Coronary artery (tissue), 2 donors: ENCODE measurements around the gene EXD2.

Source experiments
- DNase-seq: peaks from one replicate; pipeline ENCODE4 v3.0.0-alpha.2; 2017; ENCODE audit warnings: low spot score
- H3K27ac ChIP-seq, 2 donors: fragments of 200-600 bp; sonication (generic); one replicate each; pipeline ENCODE4 v1.5.1; 2016 to 2019
- H3K4me3 ChIP-seq: fragments of 200-600 bp; sonication (generic); 2 replicates; pipeline ENCODE4 v1.5.1; 2016; ENCODE audit warnings: mild to moderate bottlenecking, moderate library complexity
- TF ChIP-seq, protein P1 (sequence below): fragments of 200-600 bp; sonication (generic); IDR thresholded peaks from one replicate; pipeline ENCODE4 v1.5.1; 2019; ENCODE audit warnings: antibody characterized with exemption

EXD2 gene

DNA sequence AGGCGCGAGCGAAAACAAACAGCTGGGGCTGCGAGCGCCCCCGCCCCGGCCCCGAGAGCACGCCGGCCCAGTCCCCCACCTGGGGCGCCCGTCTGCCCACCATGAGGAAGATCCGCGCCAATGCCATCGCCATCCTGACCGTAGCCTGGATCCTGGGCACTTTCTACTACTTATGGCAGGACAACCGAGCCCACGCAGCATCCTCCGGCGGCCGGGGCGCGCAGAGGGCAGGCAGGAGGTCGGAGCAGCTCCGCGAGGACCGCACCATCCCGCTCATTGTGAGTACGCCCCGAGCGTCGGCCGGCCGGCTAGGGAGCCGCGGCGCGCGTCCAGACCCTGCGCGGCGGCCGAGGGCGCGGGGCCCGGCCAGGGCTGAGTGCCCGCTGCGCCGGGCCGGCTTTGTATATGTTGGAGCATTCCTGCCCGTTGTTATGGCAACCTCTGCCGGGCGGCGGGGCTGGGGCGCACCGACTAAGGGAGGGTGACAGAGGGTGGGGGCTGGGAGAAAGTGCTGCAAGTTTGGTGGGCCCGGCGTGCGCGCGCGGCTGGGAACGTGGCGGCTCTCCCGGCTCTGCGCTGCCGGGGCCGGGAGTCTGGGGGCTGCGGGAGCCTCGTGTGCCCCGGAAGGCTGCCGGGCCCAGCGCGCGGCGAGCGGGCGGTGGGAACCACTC, 69.0 kb downstream of the EXD2 start:
- Histone ChIP-seq H3K4me3 (peak overlapping the region; percentile 77), H3K27ac (peak overlapping the region; percentile 64 to 88)
- DNase-seq: no peak
- TF ChIP-seq, protein P1, sequence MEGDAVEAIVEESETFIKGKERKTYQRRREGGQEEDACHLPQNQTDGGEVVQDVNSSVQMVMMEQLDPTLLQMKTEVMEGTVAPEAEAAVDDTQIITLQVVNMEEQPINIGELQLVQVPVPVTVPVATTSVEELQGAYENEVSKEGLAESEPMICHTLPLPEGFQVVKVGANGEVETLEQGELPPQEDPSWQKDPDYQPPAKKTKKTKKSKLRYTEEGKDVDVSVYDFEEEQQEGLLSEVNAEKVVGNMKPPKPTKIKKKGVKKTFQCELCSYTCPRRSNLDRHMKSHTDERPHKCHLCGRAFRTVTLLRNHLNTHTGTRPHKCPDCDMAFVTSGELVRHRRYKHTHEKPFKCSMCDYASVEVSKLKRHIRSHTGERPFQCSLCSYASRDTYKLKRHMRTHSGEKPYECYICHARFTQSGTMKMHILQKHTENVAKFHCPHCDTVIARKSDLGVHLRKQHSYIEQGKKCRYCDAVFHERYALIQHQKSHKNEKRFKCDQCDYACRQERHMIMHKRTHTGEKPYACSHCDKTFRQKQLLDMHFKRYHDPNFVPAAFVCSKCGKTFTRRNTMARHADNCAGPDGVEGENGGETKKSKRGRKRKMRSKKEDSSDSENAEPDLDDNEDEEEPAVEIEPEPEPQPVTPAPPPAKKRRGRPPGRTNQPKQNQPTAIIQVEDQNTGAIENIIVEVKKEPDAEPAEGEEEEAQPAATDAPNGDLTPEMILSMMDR: no peak

DNA sequence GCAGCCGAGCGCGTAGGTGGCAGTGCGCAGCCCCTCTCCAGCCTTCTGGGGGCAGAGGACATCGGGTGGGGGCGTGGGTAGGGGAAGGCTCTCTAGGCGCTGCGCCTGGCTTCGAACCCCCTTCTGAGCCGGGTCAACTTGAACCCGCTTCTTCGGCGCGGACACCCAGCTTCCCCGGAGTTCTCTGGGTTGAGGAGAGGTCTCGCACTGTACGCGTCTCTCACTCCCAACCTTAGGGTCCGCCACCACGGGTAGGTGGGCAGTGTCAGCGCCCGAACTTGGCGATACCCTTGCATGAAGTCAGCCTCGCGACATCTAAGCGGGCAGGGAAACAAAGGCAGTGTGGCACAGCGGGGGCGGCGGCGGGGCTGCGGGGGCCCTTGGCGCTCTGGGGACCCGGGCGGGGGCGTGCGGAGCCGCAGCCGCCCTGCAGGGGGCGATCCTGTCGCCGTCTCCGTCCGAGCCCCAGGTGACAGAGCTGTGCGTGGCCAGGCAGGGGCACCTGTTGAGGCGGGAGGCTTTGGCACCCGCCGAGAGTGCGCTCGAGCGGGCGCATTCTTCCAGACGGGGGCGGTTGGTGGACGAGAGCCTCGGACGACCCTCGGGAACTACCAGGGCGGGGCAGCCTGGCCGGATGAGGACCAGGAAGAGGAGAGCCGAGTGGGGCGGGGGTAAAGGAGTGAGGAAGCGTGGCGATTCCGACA, 69.7 kb downstream of the EXD2 start:
- peak overlapping the region; percentile 77 for H3K4me3 ChIP-seq
- no peak for DNase-seq
- TF ChIP-seq, protein P1: peak; percentile 68
- peak overlapping the region; percentile 64 to 88 for H3K27ac ChIP-seq

DNA sequence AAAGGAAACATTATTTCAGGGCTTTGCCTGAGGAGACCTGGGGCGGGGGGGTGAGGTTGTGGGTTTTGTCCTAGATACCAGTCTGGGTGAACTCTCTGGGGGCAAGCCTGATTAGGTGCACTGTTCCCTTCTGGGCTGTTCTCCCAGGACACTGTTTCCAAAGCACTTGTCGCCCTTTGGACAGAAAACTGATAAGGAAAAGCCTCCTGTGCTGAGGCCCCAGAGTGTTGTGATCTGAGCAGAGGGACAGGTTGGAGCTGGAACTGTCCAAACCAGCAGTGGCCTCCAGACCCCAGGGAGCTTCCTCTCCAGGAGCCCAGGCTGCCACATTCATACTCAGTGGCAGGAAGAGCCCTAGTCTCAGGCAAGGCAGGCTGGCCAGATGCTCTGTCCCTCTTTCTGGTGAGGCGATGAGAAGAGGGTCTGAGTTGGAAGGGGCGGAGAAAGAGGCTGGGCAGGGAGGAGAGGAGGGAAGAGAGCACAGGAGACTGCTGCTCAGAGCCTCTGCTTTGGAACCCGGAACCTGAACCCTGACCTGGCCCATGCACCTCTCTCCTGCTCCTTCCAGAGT, 70.5 kb downstream of the EXD2 start:
- Histone ChIP-seq H3K27ac (peak overlapping the region; percentile 64 to 88), H3K4me3 (peak overlapping the region; percentile 77)
- TF ChIP-seq, protein P1: no peak
- no peak for DNase-seq

DNA sequence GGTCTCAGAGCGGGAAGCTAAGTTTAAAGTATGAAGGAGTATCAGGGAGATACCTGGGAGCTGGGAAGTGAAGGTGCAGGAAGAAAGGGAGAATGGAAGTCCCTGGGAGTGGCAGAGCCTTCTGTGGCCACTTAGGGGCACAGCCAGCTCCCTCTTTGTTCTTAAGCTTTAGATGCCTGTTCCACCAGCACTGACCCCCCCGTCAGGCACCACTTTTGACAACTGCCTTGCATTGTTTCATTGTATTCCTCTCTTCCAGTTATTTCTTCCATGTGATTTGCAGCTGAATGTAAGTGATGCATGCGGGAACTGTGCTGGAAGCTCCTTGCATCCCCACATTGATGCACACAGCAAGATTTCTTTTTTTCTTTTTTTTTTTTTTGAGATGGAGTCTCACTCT, 71.2 kb downstream of the EXD2 start:
- Histone ChIP-seq H3K27ac (peak overlapping the region; percentile 47 to 88), H3K4me3 (no peak overlapping the region)
- DNase-seq: no peak
- TF ChIP-seq, protein P1: no peak

DNA sequence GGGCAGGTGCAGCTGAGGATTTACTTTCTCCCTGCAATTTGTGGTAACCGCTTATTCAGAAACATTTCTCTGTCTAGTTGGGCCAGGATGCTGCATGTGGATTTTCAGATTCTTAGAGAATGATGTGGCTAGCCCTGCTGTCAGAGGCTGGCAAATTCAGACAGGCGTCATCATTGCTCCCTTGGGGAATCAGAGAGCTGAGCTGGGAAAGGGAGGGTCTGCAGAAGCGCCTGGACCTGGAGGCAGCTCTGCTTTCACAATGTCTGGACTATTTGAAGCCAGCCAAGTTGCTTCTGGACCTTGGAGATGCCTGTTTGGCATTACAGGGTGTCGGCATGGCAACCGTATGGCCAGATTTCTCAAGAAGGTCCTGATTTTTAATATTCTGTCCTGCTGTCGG, 72.1 kb downstream of the EXD2 start:
- peak; percentile 96 for DNase-seq

DNA sequence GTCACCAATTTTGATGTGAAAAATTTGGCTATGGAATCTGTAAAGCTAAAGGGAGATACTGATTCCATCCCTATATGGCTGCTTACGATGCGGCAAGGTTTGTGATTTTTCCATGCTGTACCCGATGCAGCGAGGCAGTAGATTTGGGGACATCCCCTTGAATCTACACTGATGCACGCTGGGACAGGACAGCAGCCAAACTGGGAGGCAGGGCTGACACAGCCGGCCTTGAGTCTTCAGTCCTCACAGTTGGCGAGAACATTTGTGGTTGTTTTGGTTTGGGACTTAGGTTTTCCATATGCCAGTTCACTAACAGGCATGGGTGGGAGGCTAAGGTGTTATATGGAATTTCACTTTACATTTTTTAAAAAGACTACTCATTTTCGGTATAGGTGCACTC, 72.5 kb downstream of the EXD2 start:
- no peak for DNase-seq
- Histone ChIP-seq H3K4me3 (peak overlapping the region; percentile 55), H3K27ac (peak overlapping the region; percentile 44 to 88)
- TF ChIP-seq, protein P1: no peak

More for the DNA sequence above, 72.1 kb downstream of the EXD2 start:
- H3K4me3 ChIP-seq: peak overlapping the region; percentile 55
- peak overlapping the region; percentile 47 to 88 for H3K27ac ChIP-seq
- TF ChIP-seq, protein P1: no peak
